Caco-2 (cell line): ENCODE data around the gene MAP3K4. TPM values are rescaled to one million over a fixed set of nuclear protein-coding genes. Genes with fewer than 3 reads are reported as not detected.

Experiments used
- BruUV-seq: library from RNA; stranded (reverse); fragments of 400-500 nt; replicated peaks from 2 replicates; lab custom pipeline; 2021; lab: Mats Ljungman, UMichigan
- CTCF ChIA-PET: fragments of 300-600 bp; sonication (Branson Sonifier 250); formaldehyde crosslinking; loops from one replicate; lab custom pipeline; 2022; ENCODE audit warnings: antibody characterized with exemption; lab: Charles Lee
- POLR2A ChIA-PET: fragments of 300-600 bp; sonication (Branson Sonifier 250); formaldehyde crosslinking; loops from one replicate; lab custom pipeline; 2022; ENCODE audit warnings: antibody characterized with exemption; lab: Charles Lee
- DNase-seq, 2 experiments: peaks; one replicate each; pipeline versions ENCODE4 v3.0.0 to v3.0.0-alpha.2; 2020 to 2022
- H3K27me3 ChIP-seq: replicated peaks from 2 replicates; pipeline ENCODE4 v1.6.0; 2011; ENCODE audit warnings: low read length; ENCODE audit not compliant: control insufficient read depth, insufficient read depth
- H3K36me3 ChIP-seq: 2 replicates; pipeline ENCODE4 v1.5.1; 2011; ENCODE audit warnings: low read length; ENCODE audit not compliant: control insufficient read depth, insufficient read depth
- H3K4me1 ChIP-seq: fragments of 250-450 bp; sonication (Bioruptor Pico); 2 replicates; pipeline ENCODE4 v1.5.1; 2020; ENCODE audit warnings: mild to moderate bottlenecking
- H3K4me3 ChIP-seq: 2 replicates; pipeline ENCODE4 v1.5.1; 2011; ENCODE audit warnings: low read depth, mild to moderate bottlenecking, control low read depth, low read length
- H3K9me3 ChIP-seq: fragments of 250-450 bp; sonication (Bioruptor Pico); 2 replicates; pipeline ENCODE4 v1.5.1; 2020; ENCODE audit warnings: mild to moderate bottlenecking, moderate library complexity
- H3K27ac Mint-ChIP-seq: one replicate; pipeline ENCODE4 v1.8.0; 2022; ENCODE audit warnings: mixed read lengths; ENCODE audit not compliant: unreplicated experiment
- H3K27me3 Mint-ChIP-seq: one replicate; pipeline ENCODE4 v1.8.0; 2022; ENCODE audit warnings: mixed read lengths; ENCODE audit not compliant: insufficient read depth, unreplicated experiment
- H3K36me3 Mint-ChIP-seq: one replicate; pipeline ENCODE4 v1.8.0; 2022; ENCODE audit warnings: mild to moderate bottlenecking, mixed read lengths; ENCODE audit not compliant: insufficient read depth, unreplicated experiment
- H3K4me1 Mint-ChIP-seq: one replicate; pipeline ENCODE4 v1.8.0; 2022; ENCODE audit warnings: low read depth, mixed read lengths; ENCODE audit not compliant: unreplicated experiment
- H3K4me3 Mint-ChIP-seq: one replicate; pipeline ENCODE4 v1.8.0; 2022; ENCODE audit warnings: mild to moderate bottlenecking, moderate library complexity, mixed read lengths; ENCODE audit not compliant: unreplicated experiment
- H3K9me3 Mint-ChIP-seq: one replicate; pipeline ENCODE4 v1.8.0; 2022; ENCODE audit warnings: mixed read lengths; ENCODE audit not compliant: unreplicated experiment
- intact Hi-C: fragments of 100-400 bp; cut with micrococcal nuclease; formaldehyde crosslinking; loops from one replicate; pipeline ENCODE4 v1.10.0; 2022; ENCODE audit not compliant: unreplicated experiment
- total RNA-seq: library from RNA; stranded (reverse); gene quantifications from 2 replicates; pipeline ENCODE4 v1.2.3, GENCODE V29; 2022
- TF ChIP-seq, protein P1 (sequence below), 2 experiments: fragments of 200-600 bp in 1 of 2; IDR thresholded peaks; 1 replicate in 1 of 2; 2 replicates in 1 of 2; pipeline versions ENCODE4 v1.5.1 to v1.8.0; 2011 to 2022; ENCODE audit warnings: antibody characterized with exemption in 1 of 2, control low read depth in 1 of 2, inconsistent platforms in 1 of 2, low read depth in 1 of 2, low read length in 1 of 2, mild to moderate bottlenecking in 1 of 2, moderate library complexity in 1 of 2; ENCODE audit not compliant: insufficient read depth in 1 of 2, severe bottlenecking in 1 of 2, unreplicated experiment in 1 of 2

MAP3K4 gene
- total RNA-seq, 1 experiment from 2014 or later: 34.3 TPM

DNA sequence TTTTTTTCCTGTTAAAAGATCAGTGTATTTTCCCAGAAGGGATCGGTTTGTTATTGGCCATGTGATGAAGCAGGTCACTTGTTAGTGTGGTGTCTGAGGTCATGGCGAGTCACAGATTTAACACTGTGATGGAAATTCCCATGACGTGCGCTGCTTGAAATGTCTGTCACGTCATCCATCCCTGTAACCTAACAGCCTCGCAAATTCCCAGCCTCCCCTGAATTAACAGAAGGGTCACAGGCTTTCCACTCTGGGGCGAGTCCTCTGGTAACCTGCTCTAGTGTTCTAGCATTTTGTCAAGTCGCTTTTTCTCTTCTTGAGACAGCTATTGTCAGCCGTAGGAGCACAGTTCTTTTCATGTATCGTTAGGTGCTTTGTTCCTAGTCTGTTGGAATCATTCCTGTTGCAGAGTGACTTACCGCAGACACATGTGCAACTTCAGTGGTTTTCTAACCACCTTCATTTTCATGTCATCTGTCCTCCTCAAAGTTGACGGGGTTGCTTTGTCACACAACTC lies 137.2 kb downstream of the MAP3K4 start:
- ChIA-PET CTCF (no interaction called here), POLR2A (no interaction called here)
- no peaks in the 10 kb centered on the region for H3K4me1 ChIP-seq
- no peaks in the 10 kb centered on the region for H3K36me3 ChIP-seq
- peaks cover 4% of the 10 kb centered on the region; the same call in 1 of the 2 replicates for H3K9me3 ChIP-seq
- Mint-ChIP-seq H3K4me1 (no peaks in the 10 kb centered on the region), H3K4me3 (no peak overlapping the region), H3K36me3 (peaks cover 18% of the 10 kb centered on the region), H3K27me3 (no peaks in the 10 kb centered on the region), H3K27ac (no peak overlapping the region), H3K9me3 (peaks cover 13% of the 10 kb centered on the region)
- TF ChIP-seq, protein P1, sequence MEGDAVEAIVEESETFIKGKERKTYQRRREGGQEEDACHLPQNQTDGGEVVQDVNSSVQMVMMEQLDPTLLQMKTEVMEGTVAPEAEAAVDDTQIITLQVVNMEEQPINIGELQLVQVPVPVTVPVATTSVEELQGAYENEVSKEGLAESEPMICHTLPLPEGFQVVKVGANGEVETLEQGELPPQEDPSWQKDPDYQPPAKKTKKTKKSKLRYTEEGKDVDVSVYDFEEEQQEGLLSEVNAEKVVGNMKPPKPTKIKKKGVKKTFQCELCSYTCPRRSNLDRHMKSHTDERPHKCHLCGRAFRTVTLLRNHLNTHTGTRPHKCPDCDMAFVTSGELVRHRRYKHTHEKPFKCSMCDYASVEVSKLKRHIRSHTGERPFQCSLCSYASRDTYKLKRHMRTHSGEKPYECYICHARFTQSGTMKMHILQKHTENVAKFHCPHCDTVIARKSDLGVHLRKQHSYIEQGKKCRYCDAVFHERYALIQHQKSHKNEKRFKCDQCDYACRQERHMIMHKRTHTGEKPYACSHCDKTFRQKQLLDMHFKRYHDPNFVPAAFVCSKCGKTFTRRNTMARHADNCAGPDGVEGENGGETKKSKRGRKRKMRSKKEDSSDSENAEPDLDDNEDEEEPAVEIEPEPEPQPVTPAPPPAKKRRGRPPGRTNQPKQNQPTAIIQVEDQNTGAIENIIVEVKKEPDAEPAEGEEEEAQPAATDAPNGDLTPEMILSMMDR (IDR thresholded peaks at IDR 0.05; ENCODE audit: insufficient read depth in 1 of 2, low read depth in 1 of 2, low read length in 1 of 2, severe bottlenecking in 1 of 2, unreplicated experiment in 1 of 2): no peak
- DNase-seq: no peak
- intact Hi-C loops: no loop called here
- no peak overlapping the region for H3K4me3 ChIP-seq
- no peaks in the 10 kb centered on the region for H3K27me3 ChIP-seq
- no TSS peak for BruUV-seq

DNA sequence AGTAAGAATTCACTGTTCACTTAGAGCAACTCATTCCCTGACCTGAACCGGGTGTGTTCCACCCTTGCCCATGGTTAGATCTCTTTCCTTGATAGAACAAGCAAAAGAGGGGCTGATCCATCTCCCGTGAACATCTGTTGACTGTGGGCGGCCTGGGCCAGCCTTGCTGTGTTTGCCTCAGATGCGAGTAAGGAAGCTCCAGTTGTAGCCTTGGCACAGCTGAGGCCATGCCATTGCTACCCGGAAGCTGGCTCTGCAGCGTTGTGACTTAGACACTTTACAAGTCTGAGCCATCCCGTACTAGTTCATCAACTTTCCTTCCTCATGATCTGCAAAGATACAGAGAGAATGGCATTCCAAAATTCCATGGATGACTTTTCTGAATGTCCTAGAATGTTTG lies 139.0 kb downstream of the MAP3K4 start:
- H3K36me3 ChIP-seq: no peaks in the 10 kb centered on the region
- peaks cover 18% of the 10 kb centered on the region for H3K36me3 Mint-ChIP-seq
- POLR2A ChIA-PET: no interaction called here
- CTCF ChIA-PET: no interaction called here
- no peaks in the 10 kb centered on the region for H3K27me3 ChIP-seq
- H3K4me1 Mint-ChIP-seq: no peaks in the 10 kb centered on the region
- H3K27ac Mint-ChIP-seq: no peak overlapping the region
- intact Hi-C loops: no loop called here
- no TSS peak for BruUV-seq
- DNase-seq: no peak
- no peaks in the 10 kb centered on the region for H3K9me3 Mint-ChIP-seq
- H3K4me3 Mint-ChIP-seq: no peak overlapping the region
- no peaks in the 10 kb centered on the region for H3K4me1 ChIP-seq
- H3K4me3 ChIP-seq: no peak overlapping the region
- no peaks in the 10 kb centered on the region for H3K9me3 ChIP-seq
- TF ChIP-seq, protein P1 (IDR thresholded peaks at IDR 0.05; ENCODE audit: insufficient read depth in 1 of 2, low read depth in 1 of 2, low read length in 1 of 2, severe bottlenecking in 1 of 2, unreplicated experiment in 1 of 2): no peak
- H3K27me3 Mint-ChIP-seq: no peaks in the 10 kb centered on the region

DNA sequence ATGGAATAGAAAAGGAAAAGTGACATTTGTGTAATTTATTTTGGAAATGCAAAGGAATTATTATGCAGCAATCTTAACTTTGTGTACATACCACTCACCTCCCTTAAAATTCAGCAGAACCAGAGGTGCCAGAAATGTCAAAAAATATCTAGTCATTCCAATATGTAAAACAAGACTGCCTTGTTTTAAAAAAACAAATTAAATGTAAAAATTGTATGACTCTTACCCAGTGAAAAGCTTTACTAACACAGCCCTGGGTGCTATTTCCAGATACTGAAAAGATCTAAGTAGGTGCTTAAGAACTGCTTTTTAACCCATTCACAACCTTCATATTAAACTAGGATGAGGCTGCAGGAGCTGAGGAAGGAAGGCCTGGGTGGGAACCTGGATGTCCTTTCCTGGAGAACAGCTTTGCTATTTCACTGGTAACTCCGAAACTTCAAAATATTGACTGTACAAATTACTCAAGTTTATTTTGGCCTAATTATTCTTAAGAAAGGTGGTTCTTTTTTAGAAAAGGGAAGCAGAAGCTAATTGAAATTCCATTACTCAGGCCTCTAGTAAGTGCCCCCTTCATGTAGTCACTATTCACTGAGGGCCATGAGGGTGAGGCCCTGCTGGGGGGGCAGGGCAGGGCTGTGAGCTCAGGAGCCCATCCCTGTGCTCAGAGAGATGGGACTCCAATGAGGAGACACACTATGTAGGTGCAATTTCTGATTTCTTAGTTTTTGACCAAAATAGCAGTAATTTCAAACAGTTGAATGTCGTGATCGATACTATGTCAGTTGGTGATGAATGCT lies 139.6 kb downstream of the MAP3K4 start:
- Histone ChIP-seq H3K4me1 (no peaks in the 10 kb centered on the region), H3K27me3 (no peaks in the 10 kb centered on the region), H3K36me3 (no peaks in the 10 kb centered on the region), H3K9me3 (no peaks in the 10 kb centered on the region), H3K4me3 (no peak overlapping the region)
- ChIA-PET CTCF (no interaction called here), POLR2A (no interaction called here)
- Mint-ChIP-seq H3K4me3 (no peak overlapping the region), H3K9me3 (no peaks in the 10 kb centered on the region), H3K4me1 (no peaks in the 10 kb centered on the region), H3K27ac (no peak overlapping the region), H3K27me3 (no peaks in the 10 kb centered on the region), H3K36me3 (peaks cover 21% of the 10 kb centered on the region)
- BruUV-seq: no TSS peak
- DNase-seq: no peak
- intact Hi-C loops: no loop called here
- TF ChIP-seq, protein P1 (IDR thresholded peaks at IDR 0.05; ENCODE audit: insufficient read depth in 1 of 2, low read depth in 1 of 2, low read length in 1 of 2, severe bottlenecking in 1 of 2, unreplicated experiment in 1 of 2): no peak
